IPS-18c (cell line): Measurements from ENCODE around the gene TOR4A.

Source experiments
- H3K4me3 ChIP-seq: 2 replicates; pipeline ENCODE4 v1.7.0; 2013; ENCODE audit warnings: low read depth, mild to moderate bottlenecking, low read length, moderate library complexity; ENCODE audit not compliant: insufficient read depth
- H3K9me3 ChIP-seq: one replicate; pipeline ENCODE4 v1.6.1; 2013; ENCODE audit warnings: mild to moderate bottlenecking, low read length, moderate library complexity; ENCODE audit not compliant: control insufficient read depth, insufficient read depth

TOR4A gene

DNA sequence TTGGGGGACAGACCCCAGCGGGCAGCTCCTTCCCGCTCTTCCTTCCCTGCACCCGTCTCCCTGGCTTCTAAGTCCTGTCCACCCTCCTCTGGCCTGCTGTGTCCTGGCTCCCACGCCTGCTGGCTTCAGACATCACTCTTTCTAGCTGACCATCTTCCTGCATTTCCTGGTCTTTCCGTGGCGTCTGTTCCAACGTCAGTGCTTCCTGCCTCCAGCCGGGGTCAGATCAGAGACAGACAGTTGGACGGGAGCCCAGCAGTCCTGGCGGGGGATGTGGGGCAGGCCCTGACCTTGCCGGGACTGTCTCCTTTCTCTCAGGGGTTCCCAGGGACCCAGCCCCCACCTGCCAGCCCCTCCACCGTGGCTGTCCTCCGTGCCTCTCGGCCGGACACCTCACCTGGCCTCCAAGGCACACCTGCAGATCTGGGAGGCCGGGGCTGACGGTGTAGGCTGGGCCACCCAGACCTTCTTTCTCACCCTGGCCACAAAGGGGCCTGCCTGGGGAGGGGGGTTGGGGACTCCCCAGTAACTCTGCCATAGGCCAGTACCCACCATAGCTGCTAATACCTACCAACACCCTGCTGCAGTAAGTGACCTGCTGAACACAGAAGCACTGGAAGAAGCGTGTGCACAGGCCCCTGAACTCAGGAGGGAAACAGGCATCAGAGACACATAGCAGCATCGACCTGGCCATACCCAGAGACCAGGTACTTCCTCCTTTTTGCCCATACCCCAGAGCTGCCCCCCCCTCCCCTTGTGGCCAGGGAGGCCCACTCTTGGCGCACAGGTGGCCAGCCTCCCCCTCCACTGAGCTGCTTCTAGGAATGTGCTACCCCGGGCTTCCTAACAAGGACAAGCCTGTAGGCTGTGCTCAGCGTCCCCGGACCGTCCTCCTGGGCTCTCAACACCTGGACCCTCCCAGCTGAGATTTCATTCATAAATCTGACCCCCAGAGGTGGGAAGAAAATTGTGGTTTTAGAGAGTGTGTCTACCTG, 19.4 kb downstream of the TOR4A start:
- Histone ChIP-seq H3K4me3 (peak overlapping the region; percentile 34), H3K9me3 (peaks cover 5% of the 10 kb centered on the region)

GRCh38 chr9:137297966-137298365, 20.4 kb downstream of the TOR4A start:
- H3K4me3 ChIP-seq = 0 out of 2 replicates have a peak overlapping the region, but pooled peaks have one; percentile 9
- peaks cover 5% of the 10 kb centered on the region for H3K9me3 ChIP-seq

- Histone ChIP-seq H3K9me3 (peaks cover 5% of the 10 kb centered on the region), H3K4me3 (peak overlapping the region; percentile 92)
Observed at GRCh38 chr9:137298401-137299202, 21.1 kb downstream of the TOR4A start.

- Histone ChIP-seq H3K4me3 (peak overlapping the region; percentile 92), H3K9me3 (peaks cover 5% of the 10 kb centered on the region)
Observed at GRCh38 chr9:137299203-137299565, 21.7 kb downstream of the TOR4A start.

DNA sequence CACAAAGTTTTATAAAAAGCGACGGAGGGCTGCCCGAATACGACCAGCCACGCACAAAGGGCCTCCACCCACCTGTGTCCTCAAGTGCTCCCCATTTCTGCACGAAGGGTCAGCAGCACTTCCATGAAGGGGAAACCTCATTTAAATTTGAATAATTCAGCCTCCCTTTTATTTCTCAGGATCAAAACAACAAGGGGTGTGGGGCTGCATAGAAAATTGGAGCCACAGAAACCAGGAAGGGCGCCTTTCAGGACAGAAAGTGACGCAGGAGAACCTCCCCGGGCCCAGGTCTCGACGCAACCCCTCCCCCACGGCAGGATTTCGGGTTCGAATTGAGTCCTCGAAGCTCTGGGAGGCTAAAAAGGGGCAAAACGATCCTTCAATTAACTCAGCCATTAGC, 22.4 kb downstream of the TOR4A start:
- Histone ChIP-seq H3K4me3 (peak overlapping the region; percentile 92), H3K9me3 (peaks cover 5% of the 10 kb centered on the region)

DNA sequence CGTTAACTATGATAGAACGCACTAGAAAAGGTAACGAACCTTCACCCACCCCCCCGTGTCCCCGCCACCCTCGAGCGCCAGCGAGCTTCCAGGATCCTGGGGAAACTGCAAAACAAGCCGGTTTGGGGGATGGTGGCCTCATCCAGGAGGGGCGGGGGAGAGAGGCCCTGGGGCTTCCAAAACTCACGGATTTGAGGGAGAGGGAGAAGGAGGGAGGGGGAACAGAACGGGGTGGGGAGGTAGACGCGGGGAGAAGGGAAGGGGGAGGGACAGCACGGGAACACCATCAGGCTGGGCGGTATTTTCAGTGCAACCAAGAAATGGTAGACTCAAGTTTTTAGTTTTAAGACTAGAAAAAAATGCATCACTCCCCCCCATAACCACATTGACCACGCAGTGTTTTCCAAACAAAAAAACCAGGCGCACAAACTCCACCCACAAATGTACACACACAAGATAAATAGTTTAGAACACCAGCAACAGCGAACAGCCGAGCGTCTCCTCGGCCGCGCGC, 23.1 kb downstream of the TOR4A start:
- Histone ChIP-seq H3K9me3 (peaks cover 5% of the 10 kb centered on the region), H3K4me3 (peak overlapping the region; percentile 92)

DNA sequence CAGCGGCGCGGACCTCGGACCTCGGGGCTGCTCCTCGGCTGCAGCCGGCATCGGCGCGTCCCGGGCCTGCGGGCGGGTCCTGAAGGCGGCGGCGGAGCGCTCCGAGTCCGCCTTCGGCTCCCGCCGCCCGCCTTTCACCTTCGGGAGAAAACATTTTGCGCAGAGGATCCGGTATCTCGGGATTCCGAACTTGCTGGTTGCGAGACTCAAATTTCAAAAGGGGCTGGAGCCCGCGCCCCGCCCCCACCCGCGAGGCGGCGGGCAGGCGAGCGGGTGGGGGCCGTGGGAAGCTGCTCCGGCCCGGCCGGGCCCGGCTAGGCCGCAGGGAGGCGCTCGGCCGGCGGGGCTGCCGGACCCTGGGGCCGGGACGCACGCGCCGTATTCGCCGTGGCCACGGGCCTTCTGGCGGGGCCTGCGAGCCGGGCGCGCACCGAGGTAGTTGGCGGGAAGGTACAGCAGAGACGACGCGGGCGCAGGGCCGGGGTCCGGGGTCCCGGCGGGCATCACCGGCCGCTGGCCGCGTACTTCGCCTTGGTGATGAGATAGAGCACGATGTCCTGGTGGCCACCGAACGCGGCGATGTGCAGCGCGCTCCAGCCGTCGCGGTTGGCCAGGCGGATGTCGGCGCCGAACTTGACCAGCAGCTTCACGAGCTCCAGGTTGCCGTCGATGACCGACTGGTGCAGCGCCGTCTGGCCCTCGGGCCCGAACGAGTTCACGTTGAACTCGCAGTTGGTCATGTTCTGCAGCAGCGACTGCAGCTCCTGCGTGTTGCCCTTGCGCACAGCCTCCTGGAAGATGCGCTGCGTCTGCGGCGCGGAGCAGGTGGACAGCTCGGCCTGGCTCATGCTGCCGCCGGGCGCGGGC, 23.8 kb downstream of the TOR4A start:
- Histone ChIP-seq H3K4me3 (peak overlapping the region; percentile 92), H3K9me3 (peaks cover 5% of the 10 kb centered on the region)

- peak within 1 kb of the TSS; percentile 92 for H3K4me3 ChIP-seq
- peaks cover 2% of the 10 kb centered on the region for H3K9me3 ChIP-seq
Observed at GRCh38 chr9:137302118-137302448, 24.6 kb downstream of the TOR4A start, which contains the start of gene NRARP. Gene NRARP (minus strand): TSS chr9:137302271. CDS start chr9:137301928, 343 bp downstream.

GRCh38 chr9:137302449-137303150, 25.1 kb downstream of the TOR4A start:
- Histone ChIP-seq H3K4me3 (peak overlapping the region; percentile 43; the same call in 1 of the 2 replicates), H3K9me3 (peaks cover 2% of the 10 kb centered on the region)

GRCh38 chr9:137303151-137303892, 25.8 kb downstream of the TOR4A start:
- Histone ChIP-seq H3K9me3 (peaks cover 2% of the 10 kb centered on the region), H3K4me3 (peak overlapping the region; percentile 43; the same call in 1 of the 2 replicates)

DNA sequence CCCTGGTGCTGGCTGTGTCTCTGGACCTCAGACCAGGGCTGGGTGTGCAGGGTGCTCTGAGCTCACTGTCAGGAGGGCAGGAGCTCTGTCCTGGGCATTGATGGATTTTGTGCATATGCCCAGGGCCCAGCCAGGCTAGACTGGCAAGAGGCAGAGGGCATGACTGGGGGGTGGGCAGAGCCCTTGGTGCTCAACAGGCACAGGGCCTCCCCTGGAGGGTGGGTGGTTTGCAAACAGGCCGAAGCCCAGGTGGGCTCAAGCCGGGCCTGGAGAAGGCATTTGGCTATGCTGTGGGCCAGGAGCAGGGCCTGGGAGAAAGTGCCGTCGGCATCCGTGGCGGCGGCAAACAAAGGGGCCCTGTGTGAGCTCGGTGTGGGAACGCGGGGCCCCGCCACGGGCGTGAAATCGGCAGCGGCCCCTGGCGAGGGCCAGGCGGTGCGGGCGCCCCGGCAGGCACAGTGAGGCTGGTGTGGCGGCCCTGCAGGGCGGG, 26.4 kb downstream of the TOR4A start:
- no peak overlapping the region for H3K4me3 ChIP-seq
- peaks cover 2% of the 10 kb centered on the region for H3K9me3 ChIP-seq

DNA sequence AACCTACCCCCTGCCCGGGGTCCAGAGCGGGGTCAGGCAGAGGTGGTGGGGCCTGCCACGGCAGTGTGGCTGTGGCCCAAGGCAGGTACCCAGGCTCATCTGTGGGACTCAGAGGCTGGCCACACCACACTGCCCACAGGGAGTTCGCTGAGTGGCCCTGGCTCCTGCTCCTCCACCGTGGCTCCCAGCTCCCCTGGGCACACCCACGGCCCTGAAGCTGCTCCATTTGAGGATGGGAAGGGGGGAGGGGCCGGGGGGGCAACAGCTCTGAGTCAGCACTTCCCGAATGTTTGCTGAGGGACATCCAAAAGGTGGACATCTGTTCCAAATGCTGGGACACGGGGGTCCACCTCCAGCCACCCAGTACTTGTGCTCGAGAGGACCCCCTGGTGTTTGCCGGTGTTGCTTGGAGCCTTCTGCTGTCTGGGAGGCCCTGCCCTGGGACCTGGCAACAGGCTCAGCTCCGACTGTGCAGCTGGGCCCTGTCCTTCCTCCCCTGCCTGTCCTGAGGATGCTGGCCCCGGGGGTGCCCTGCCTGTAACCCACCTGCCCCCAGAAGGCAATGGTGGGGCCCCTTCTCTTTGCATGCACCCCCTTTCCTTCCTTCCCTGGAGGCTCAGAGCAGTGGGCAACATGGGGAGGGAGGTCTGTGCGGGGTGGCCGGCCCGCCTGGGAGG, 27.0 kb downstream of the TOR4A start:
- peaks cover 2% of the 10 kb centered on the region for H3K9me3 ChIP-seq
- H3K4me3 ChIP-seq = no peak overlapping the region

GRCh38 chr9:137305060-137305797, 27.7 kb downstream of the TOR4A start:
- no peaks in the 10 kb centered on the region for H3K9me3 ChIP-seq
- H3K4me3 ChIP-seq = no peak overlapping the region

DNA sequence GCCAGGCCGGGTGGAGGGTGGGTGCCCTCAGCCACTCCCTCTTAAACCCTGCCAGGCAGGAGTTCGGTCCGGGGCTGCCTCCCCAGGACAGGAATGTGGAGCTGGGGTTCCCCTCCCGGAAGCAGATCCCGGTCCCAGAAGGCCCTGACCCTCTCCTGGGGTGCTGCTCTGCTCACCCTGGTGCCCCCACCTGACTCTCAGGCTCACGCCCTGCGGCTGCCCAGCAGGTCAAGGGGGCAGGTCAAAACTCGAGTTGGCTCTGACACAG, 28.2 kb downstream of the TOR4A start:
- H3K9me3 ChIP-seq = no peaks in the 10 kb centered on the region
- no peak overlapping the region for H3K4me3 ChIP-seq
